ENCODE results near the gene ARHGAP25.

The ARHGAP25 gene
- total RNA-seq = 91.2 to 283 (median 179) reads per million in 9 experiments

- H3K27ac Mint-ChIP-seq = no peak within 1 kb of the TSS
- H3K4me1 Mint-ChIP-seq (ENCODE audit: low read depth in 2 of 2) = peaks cover 29 to 36% of the 10 kb centered on the region in 2 donors
- peaks cover 3% of the 10 kb centered on the region for H3K36me3 Mint-ChIP-seq (ENCODE audit: insufficient read depth)
- DNase-seq = peak in 2 of 3 experiments; percentile 26 to 35
- peak; percentile 65 for ATAC-seq (replicated peaks)
- no peak within 1 kb of the TSS for H3K4me3 Mint-ChIP-seq
- no peaks in the 10 kb centered on the region for H3K9me3 Mint-ChIP-seq
- H3K27me3 Mint-ChIP-seq = no peaks in the 10 kb centered on the region
Observed at GRCh38 chr2:68734688-68735525, at the start of gene ARHGAP25. TSS of gene ARHGAP25 (plus strand) at chr2:68734811. CDS start at chr2:68735200, 389 bp downstream.

DNA sequence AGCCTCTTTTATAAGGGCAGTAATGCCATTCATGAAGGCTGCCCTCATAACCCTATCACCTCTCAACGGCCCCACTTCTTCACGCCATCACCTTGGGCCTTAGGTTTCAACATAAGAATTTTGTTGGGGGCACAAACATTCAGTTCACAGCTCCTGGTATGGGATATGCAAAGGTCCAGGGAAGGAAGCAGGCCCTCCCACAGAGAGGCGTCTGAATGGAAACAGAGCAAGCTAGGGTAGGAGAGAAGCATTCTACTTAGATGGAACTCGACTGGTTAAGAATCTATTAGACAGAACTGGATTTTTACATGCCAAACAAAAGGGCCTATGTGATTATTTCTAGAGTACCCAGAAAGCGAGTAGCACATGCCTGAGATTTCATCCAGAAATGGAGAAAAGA is 48.4 kb upstream of the ARHGAP25 start:
- DNase-seq (no peak), ATAC-seq (replicated peaks) (no peak)
- peaks cover 3 to 5% of the 10 kb centered on the region in 2 donors for H3K4me1 Mint-ChIP-seq (ENCODE audit: low read depth in 2 of 2)
- no peak overlapping the region for H3K27ac Mint-ChIP-seq
- H3K9me3 Mint-ChIP-seq = no peaks in the 10 kb centered on the region
- peaks cover 4% of the 10 kb centered on the region for H3K36me3 Mint-ChIP-seq (ENCODE audit: insufficient read depth)
- H3K4me3 Mint-ChIP-seq = no peak overlapping the region
- peaks cover 31 to 32% of the 10 kb centered on the region in 2 donors for H3K27me3 Mint-ChIP-seq

DNA sequence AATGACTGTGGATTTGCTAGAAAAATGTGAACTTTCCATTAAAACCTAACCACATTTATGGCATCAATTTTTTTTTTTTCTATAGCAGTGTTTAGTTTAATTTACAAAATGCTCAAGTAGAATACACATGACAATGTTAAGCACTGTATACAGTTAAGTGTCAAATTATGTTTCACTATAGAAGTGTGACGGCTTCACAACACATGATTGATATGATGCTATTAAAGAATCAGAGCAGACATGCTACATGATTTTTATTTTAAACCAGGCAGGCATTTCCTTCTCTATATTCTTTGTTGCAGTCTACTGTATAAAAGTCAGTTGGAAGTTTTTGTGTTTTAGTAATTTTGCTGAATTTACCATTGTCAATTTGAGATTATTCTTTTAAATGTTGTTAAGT is 47.6 kb upstream of the ARHGAP25 start:
- no peak overlapping the region for H3K4me3 Mint-ChIP-seq
- H3K9me3 Mint-ChIP-seq = no peaks in the 10 kb centered on the region
- H3K4me1 Mint-ChIP-seq (ENCODE audit: low read depth in 2 of 2) = peaks cover 3 to 5% of the 10 kb centered on the region in 2 donors
- H3K27me3 Mint-ChIP-seq = peaks cover 29 to 31% of the 10 kb centered on the region in 2 donors
- ATAC-seq (replicated peaks) (no peak), DNase-seq (no peak)
- H3K27ac Mint-ChIP-seq = no peak overlapping the region
- peaks cover 4% of the 10 kb centered on the region for H3K36me3 Mint-ChIP-seq (ENCODE audit: insufficient read depth)

GRCh38 chr2:68689553-68690537 is 44.8 kb upstream of the ARHGAP25 start:
- peaks cover 25 to 47% of the 10 kb centered on the region in 2 donors for H3K27me3 Mint-ChIP-seq
- ATAC-seq (replicated peaks) (peak; percentile 14), DNase-seq (no peak)
- peaks cover 3 to 5% of the 10 kb centered on the region in 2 donors for H3K4me1 Mint-ChIP-seq (ENCODE audit: low read depth in 2 of 2)
- H3K36me3 Mint-ChIP-seq (ENCODE audit: insufficient read depth) = peaks cover 4% of the 10 kb centered on the region
- no peak overlapping the region for H3K4me3 Mint-ChIP-seq
- H3K27ac Mint-ChIP-seq = no peak overlapping the region
- H3K9me3 Mint-ChIP-seq = no peaks in the 10 kb centered on the region

DNA sequence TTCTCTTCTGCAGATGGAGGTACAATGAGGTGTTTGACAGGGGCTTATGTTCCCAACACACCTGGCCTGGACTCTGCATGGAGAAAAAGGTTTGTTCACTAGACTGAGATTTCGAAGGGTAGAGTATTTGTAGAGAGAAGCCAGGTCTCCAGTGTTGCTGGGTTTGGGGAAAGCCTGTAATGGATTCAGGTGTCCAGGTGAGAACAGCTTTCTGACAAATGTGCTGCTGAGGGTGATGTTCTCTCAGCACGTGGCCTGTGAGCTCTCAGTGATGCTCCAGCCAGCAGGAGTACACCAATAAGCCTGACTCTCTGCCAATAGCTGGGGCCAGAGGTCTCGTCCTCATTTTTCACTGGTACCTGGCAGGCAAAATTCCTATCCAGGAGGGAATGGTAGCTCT is 43.8 kb upstream of the ARHGAP25 start:
- peaks cover 4% of the 10 kb centered on the region for H3K36me3 Mint-ChIP-seq (ENCODE audit: insufficient read depth)
- no peak overlapping the region for H3K27ac Mint-ChIP-seq
- H3K4me3 Mint-ChIP-seq = no peak overlapping the region
- no peaks in the 10 kb centered on the region for H3K9me3 Mint-ChIP-seq
- DNase-seq = no peak
- peaks cover 34 to 56% of the 10 kb centered on the region in 2 donors for H3K27me3 Mint-ChIP-seq
- no peak for ATAC-seq (replicated peaks)
- H3K4me1 Mint-ChIP-seq (ENCODE audit: low read depth in 2 of 2) = peaks cover 3 to 5% of the 10 kb centered on the region in 2 donors

DNA sequence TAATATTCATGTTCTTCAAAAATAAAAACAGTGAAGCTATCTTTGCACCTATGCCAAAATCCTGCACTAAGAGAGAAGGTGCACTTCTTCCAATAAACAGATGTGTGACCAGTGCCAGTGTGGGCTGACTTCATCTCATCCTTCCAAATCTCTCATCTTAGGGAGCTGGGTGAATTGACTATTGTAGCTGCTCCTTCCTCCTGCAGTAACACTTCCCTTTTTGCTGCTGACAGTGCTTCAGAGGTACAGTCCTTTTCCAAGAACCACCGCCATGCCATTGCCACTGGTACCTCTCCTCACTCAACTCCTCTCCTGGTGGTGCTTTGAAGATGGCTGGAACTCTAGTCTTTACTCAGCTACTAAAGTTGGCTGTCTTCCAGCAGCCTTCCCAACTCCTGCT is 42.1 kb upstream of the ARHGAP25 start:
- ATAC-seq (replicated peaks) (no peak), DNase-seq (no peak)
- no peak overlapping the region for H3K27ac Mint-ChIP-seq

GRCh38 chr2:68693951-68694350 is 40.7 kb upstream of the ARHGAP25 start:
- no peak overlapping the region for H3K27ac Mint-ChIP-seq
- H3K36me3 Mint-ChIP-seq (ENCODE audit: insufficient read depth) = peaks cover under 1% of the 10 kb centered on the region
- peaks cover 31 to 72% of the 10 kb centered on the region in 2 donors for H3K27me3 Mint-ChIP-seq
- H3K9me3 Mint-ChIP-seq = no peaks in the 10 kb centered on the region
- DNase-seq (no peak), ATAC-seq (replicated peaks) (no peak)
- H3K4me3 Mint-ChIP-seq = no peak overlapping the region
- H3K4me1 Mint-ChIP-seq (ENCODE audit: low read depth in 2 of 2) = peaks cover 3 to 5% of the 10 kb centered on the region in 2 donors

More for the DNA sequence above, 42.1 kb upstream of the ARHGAP25 start:
- H3K4me3 Mint-ChIP-seq = no peak overlapping the region
- peaks cover 30 to 66% of the 10 kb centered on the region in 2 donors for H3K27me3 Mint-ChIP-seq
- H3K36me3 Mint-ChIP-seq (ENCODE audit: insufficient read depth) = peaks cover 4% of the 10 kb centered on the region
- H3K9me3 Mint-ChIP-seq = no peaks in the 10 kb centered on the region
- H3K4me1 Mint-ChIP-seq (ENCODE audit: low read depth in 2 of 2) = peaks cover 3 to 5% of the 10 kb centered on the region in 2 donors

- peaks cover 44 to 73% of the 10 kb centered on the region in 2 donors for H3K27me3 Mint-ChIP-seq
- DNase-seq = no peak
- no peak overlapping the region for H3K4me3 Mint-ChIP-seq
- no peak overlapping the region for H3K27ac Mint-ChIP-seq
- ATAC-seq (replicated peaks) = no peak
- H3K9me3 Mint-ChIP-seq = peaks cover 0 to 7% of the 10 kb centered on the region in 2 donors
- no peaks in the 10 kb centered on the region for H3K36me3 Mint-ChIP-seq (ENCODE audit: insufficient read depth)
- no peaks in the 10 kb centered on the region for H3K4me1 Mint-ChIP-seq (ENCODE audit: low read depth in 2 of 2)
Observed at GRCh38 chr2:68695971-68696370, 38.6 kb upstream of the ARHGAP25 start.

DNA sequence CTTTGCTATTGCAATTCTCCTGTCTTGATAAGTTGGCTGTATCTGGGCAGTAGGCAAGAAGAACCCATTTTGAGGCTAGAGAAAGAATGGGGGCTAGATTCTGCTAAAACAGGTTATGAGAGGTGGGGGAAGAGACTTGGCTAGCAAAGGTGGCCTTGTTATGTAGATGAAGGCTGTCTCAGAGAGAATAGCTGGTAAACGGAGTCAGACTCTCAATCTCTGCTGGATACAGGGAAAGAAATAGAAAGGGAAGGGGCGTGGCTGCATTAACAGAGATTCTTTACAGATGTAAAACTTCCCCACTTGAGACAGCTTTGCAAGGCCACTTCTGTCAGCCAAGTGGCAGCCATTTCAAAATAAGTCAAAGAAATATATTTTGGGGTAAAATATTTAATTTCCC is 38.1 kb upstream of the ARHGAP25 start:
- peaks cover 43 to 68% of the 10 kb centered on the region in 2 donors for H3K27me3 Mint-ChIP-seq
- H3K27ac Mint-ChIP-seq = no peak overlapping the region
- H3K4me1 Mint-ChIP-seq (ENCODE audit: low read depth in 2 of 2) = no peaks in the 10 kb centered on the region
- ATAC-seq (replicated peaks) (no peak), DNase-seq (no peak)
- H3K36me3 Mint-ChIP-seq (ENCODE audit: insufficient read depth) = no peaks in the 10 kb centered on the region
- peaks cover 0 to 7% of the 10 kb centered on the region in 2 donors for H3K9me3 Mint-ChIP-seq
- no peak overlapping the region for H3K4me3 Mint-ChIP-seq

DNA sequence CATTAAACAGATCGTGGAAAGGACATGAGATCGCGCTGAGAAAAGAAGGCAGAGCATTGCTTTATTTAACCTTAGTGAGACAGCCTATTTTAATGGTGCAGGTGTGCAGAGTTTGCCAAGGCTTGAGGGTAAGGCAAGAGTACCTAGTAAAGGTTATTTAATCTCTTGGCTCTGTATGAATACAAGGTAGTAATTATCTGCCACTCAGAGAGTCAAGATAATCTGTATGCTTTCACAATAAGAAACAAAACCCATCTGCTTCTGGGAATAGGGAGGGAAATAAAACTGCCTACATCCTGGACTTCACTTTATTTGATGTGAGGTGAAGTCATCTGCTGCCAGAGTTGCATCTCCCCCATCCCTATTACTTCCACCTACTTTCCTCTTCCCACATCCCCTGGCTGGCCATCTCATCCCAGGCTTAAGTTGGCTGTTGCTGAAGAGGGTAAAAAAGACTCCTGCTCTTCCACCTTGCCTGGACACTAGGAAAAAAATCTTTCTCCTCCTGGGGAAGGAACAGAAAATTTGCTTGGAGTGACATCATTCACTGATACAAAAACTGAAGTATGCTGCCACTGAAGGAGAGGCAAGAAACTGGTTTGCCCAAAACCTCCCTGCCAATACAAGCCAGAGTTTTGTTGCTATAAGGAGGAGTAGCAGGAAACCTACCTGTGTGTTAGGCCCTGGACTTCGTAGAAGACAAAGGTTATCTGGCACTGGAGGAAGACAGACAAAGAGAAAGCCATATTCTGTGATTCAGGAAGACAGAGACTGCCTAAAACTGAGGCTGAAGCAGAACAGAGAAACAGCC is 35.8 kb upstream of the ARHGAP25 start:
- no peak for ATAC-seq (replicated peaks)
- DNase-seq = no peak
- Mint-ChIP-seq H3K27me3 (peaks cover 32 to 46% of the 10 kb centered on the region in 2 donors), H3K4me1 (ENCODE audit: low read depth in 2 of 2) (peaks cover 0 to 3% of the 10 kb centered on the region in 2 donors), H3K9me3 (peaks cover 0 to 7% of the 10 kb centered on the region in 2 donors), H3K36me3 (ENCODE audit: insufficient read depth) (no peaks in the 10 kb centered on the region), H3K4me3 (no peak overlapping the region), H3K27ac (no peak overlapping the region)

DNA sequence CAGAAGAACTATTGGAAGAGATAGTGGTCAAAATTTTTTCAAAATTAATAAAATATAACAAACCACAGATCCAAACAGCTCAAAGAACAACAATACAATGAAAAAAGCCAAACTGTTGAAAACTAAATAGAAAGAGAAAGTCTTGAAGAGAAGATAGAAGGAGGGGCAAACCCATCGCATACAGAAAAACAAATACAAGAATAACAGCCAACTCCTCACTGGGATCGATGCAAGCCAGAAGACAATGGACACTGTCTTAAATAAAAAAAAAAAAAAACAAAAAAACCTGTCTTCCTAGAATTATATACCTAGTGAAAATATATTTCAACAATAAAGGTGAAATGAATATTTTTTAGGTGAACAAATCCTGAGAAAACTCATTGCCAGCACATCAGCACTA is 34.1 kb upstream of the ARHGAP25 start:
- peaks cover 24 to 29% of the 10 kb centered on the region in 2 donors for H3K27me3 Mint-ChIP-seq
- DNase-seq (no peak), ATAC-seq (replicated peaks) (no peak)
- H3K27ac Mint-ChIP-seq = no peak overlapping the region
- no peak overlapping the region for H3K4me3 Mint-ChIP-seq
- H3K9me3 Mint-ChIP-seq = peaks cover 0 to 7% of the 10 kb centered on the region in 2 donors
- H3K4me1 Mint-ChIP-seq (ENCODE audit: low read depth in 2 of 2) = peaks cover 0 to 3% of the 10 kb centered on the region in 2 donors
- H3K36me3 Mint-ChIP-seq (ENCODE audit: insufficient read depth) = no peaks in the 10 kb centered on the region

DNA sequence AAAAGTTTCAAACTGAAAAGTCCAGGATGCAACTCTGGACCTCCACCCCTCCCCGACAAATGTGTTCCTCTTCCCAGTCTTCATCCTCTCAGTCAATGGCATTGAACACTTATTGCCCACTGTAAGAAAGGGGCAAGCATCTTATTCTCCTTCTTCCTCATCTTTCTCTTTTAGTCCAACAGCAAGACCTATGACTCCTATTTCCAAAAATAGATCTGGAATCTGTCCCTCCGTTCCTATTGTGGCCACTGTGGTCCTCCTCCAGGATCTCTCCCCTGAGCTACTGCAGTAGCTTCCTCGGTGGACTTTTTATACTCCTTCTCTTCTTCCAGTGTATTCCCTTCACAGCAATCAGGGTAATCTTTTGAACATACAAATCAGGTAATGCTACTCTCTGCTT is 28.0 kb upstream of the ARHGAP25 start:
- DNase-seq (no peak), ATAC-seq (replicated peaks) (no peak)
- no peaks in the 10 kb centered on the region for H3K9me3 Mint-ChIP-seq
- no peaks in the 10 kb centered on the region for H3K36me3 Mint-ChIP-seq (ENCODE audit: insufficient read depth)
- H3K27ac Mint-ChIP-seq = no peak overlapping the region
- H3K4me3 Mint-ChIP-seq = no peak overlapping the region
- no peaks in the 10 kb centered on the region for H3K27me3 Mint-ChIP-seq
- peaks cover 5 to 6% of the 10 kb centered on the region in 2 donors for H3K4me1 Mint-ChIP-seq (ENCODE audit: low read depth in 2 of 2)
